ENCODE data around the gene HAPLN1.

Gene HAPLN1

GRCh38 chr5:83644301-83644700 is 76.4 kb downstream of the HAPLN1 start:
- no peak for DNase-seq (ENCODE audit: low read depth in 3 of 3, low spot score in 1 of 3)

GRCh38 chr5:83641946-83642345 is 78.7 kb downstream of the HAPLN1 start:
- DNase-seq (ENCODE audit: low read depth in 3 of 3, low spot score in 1 of 3), result no peak

- no peak for DNase-seq (ENCODE audit: low read depth in 3 of 3, low spot score in 1 of 3)
Observed at GRCh38 chr5:83639911-83640310, 80.7 kb downstream of the HAPLN1 start.

- no peak for DNase-seq (ENCODE audit: low read depth in 3 of 3, low spot score in 1 of 3)
Observed at GRCh38 chr5:83636156-83636555, 84.5 kb downstream of the HAPLN1 start.

GRCh38 chr5:83633285-83633684 is 87.4 kb downstream of the HAPLN1 start:
- DNase-seq (ENCODE audit: low read depth in 3 of 3, low spot score in 1 of 3), result no peak

GRCh38 chr5:83632874-83633273 is 87.8 kb downstream of the HAPLN1 start:
- DNase-seq (ENCODE audit: low read depth in 3 of 3, low spot score in 1 of 3), result no peak

- DNase-seq (ENCODE audit: low read depth in 3 of 3, low spot score in 1 of 3), result no peak
Observed at GRCh38 chr5:83628360-83628759, 92.3 kb downstream of the HAPLN1 start.

GRCh38 chr5:83614841-83615240 is 105.8 kb downstream of the HAPLN1 start:
- DNase-seq (ENCODE audit: low read depth in 3 of 3, low spot score in 1 of 3), result no peak

- DNase-seq (ENCODE audit: low read depth in 3 of 3, low spot score in 1 of 3), result no peak
Observed at GRCh38 chr5:83608122-83608521, 112.5 kb downstream of the HAPLN1 start.

- no peak for DNase-seq (ENCODE audit: low read depth in 3 of 3, low spot score in 1 of 3)
Observed at GRCh38 chr5:83595217-83595616, 125.4 kb downstream of the HAPLN1 start.

- DNase-seq (ENCODE audit: low read depth in 3 of 3, low spot score in 1 of 3), result no peak
Observed at GRCh38 chr5:83590966-83591365, 129.7 kb downstream of the HAPLN1 start.

- DNase-seq (ENCODE audit: low read depth in 3 of 3, low spot score in 1 of 3), result no peak
Observed at GRCh38 chr5:83589786-83590185, 130.9 kb downstream of the HAPLN1 start.
